Measurements from ENCODE around the gene GDPD5. TPM values are rescaled to one million over a fixed set of nuclear protein-coding genes. Genes with fewer than 3 reads are reported as not detected.

GDPD5 gene
- total and polyA plus RNA-seq, 2 donors (not counting 3 experiments of a cell fraction or from before 2014, with no cell fraction given): 60.2 to 79.2 TPM

DNA sequence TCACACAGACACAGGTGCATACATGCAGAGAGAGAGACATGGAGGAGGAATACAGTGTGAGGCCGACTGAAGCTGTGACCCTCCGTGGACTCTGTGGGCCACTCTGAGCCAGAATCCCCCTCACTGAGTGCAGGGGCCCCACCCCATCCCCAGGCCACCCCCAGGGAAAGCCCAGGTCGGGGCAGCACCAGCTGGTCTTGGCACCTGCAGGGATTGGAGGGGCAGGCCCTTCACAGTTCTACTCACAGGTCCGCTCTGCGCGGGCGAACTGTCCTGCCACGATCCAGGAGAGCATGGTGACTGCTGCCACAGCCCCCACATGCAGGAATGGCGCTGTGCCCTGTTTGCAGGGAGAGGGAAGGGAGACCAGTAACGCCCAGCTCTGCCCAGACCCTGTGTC, 76.5 kb downstream of the GDPD5 start:
- CTCF ChIA-PET: no interaction called here
- H4K20me1 ChIP-seq (replicated peaks; ENCODE audit: control insufficient read depth, extremely low read depth, insufficient read depth, low read length): no peaks in the 10 kb centered on the region

More for the DNA sequence above, 76.5 kb downstream of the GDPD5 start:
- no peaks in the 10 kb centered on the region for H3K9me1 ChIP-seq (replicated peaks; ENCODE audit: control insufficient read depth, extremely low read depth, insufficient read depth, low read length)
- DNase-seq (ENCODE audit: low read depth, low spot score): no peak
- intact Hi-C loops (cut with micrococcal nuclease): no loop called here
- H3K4me1 ChIP-seq (ENCODE audit: control insufficient read depth, extremely low read depth, insufficient read depth, low read length): no peaks in the 10 kb centered on the region
- TF ChIP-seq GATA2 (IDR thresholded peaks at IDR 0.05; ENCODE audit: insufficient read depth, insufficient read length, low read depth, low read length) (no peak), POLR2AphosphoS5 (IDR thresholded peaks at IDR 0.05; ENCODE audit: insufficient read depth, low read depth, low read length) (no peak), JUN (IDR thresholded peaks at IDR 0.05; ENCODE audit: borderline replicate concordance, insufficient read depth, insufficient read length, low read depth) (no peak), EZH2 (IDR thresholded peaks at IDR 0.05; ENCODE audit: borderline replicate concordance, low read depth, low read length, severe bottlenecking) (no peak), FOS (IDR thresholded peaks at IDR 0.05; ENCODE audit: borderline replicate concordance, insufficient read depth, low read length) (no peak), POLR2A (IDR thresholded peaks at IDR 0.05; ENCODE audit: low read depth, low read length) (no peak), MYC (IDR thresholded peaks at IDR 0.05; ENCODE audit: low read depth, low read length) (no peak)
- TF ChIP-seq, protein P1, sequence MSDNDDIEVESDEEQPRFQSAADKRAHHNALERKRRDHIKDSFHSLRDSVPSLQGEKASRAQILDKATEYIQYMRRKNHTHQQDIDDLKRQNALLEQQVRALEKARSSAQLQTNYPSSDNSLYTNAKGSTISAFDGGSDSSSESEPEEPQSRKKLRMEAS (IDR thresholded peaks at IDR 0.05; ENCODE audit: insufficient read depth, insufficient read length): no peak
- TF ChIP-seq, protein P2, sequence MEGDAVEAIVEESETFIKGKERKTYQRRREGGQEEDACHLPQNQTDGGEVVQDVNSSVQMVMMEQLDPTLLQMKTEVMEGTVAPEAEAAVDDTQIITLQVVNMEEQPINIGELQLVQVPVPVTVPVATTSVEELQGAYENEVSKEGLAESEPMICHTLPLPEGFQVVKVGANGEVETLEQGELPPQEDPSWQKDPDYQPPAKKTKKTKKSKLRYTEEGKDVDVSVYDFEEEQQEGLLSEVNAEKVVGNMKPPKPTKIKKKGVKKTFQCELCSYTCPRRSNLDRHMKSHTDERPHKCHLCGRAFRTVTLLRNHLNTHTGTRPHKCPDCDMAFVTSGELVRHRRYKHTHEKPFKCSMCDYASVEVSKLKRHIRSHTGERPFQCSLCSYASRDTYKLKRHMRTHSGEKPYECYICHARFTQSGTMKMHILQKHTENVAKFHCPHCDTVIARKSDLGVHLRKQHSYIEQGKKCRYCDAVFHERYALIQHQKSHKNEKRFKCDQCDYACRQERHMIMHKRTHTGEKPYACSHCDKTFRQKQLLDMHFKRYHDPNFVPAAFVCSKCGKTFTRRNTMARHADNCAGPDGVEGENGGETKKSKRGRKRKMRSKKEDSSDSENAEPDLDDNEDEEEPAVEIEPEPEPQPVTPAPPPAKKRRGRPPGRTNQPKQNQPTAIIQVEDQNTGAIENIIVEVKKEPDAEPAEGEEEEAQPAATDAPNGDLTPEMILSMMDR (IDR thresholded peaks at IDR 0.05; ENCODE audit: extremely low read depth in 1 of 2, insufficient read depth in 1 of 2, low read depth in 1 of 2, low read length in 2 of 2): no peak
- no TSS peak for BruUV-seq (replicated peaks)
- H3K9me3 ChIP-seq (replicated peaks; ENCODE audit: control insufficient read depth, insufficient read depth, low read length): no peaks in the 10 kb centered on the region
- no peak overlapping the region for H3K4me3 ChIP-seq (replicated peaks in 1 of 3; ENCODE audit: insufficient read depth in 1 of 3, low read depth in 1 of 3, low read length in 3 of 3)
- POLR2A ChIA-PET: no interaction called here
- no peaks in the 10 kb centered on the region for H3K27me3 ChIP-seq (ENCODE audit: control insufficient read depth in 2 of 2, insufficient read depth in 2 of 2, low read length in 2 of 2)
- no peaks in the 10 kb centered on the region for H3K79me2 ChIP-seq (ENCODE audit: control insufficient read depth, insufficient read depth, low read length)
- no peak overlapping the region for H3K27ac ChIP-seq (ENCODE audit: insufficient read depth, low read depth, low read length)
- dilution Hi-C loops (cut with MboI; ENCODE audit: extremely low pct_ligation_motif_present, low sequenced_read_pairs): loop anchor here (10.0 kb wide), 1 partner anchor 86 kb away; no protein-coding TSS in a partner anchor
- FAIRE-seq: no peak
- no peak overlapping the region for H2AFZ ChIP-seq (ENCODE audit: low read depth, low read length)
- H3K36me3 ChIP-seq (ENCODE audit: control insufficient read depth in 2 of 2, extremely low read depth in 1 of 2, insufficient read depth in 2 of 2, low read length in 2 of 2): peaks cover 0 to 18% of the 10 kb centered on the region in 2 experiments
- H3K9ac ChIP-seq (replicated peaks; ENCODE audit: extremely low read depth, insufficient read depth, low read length): no peak overlapping the region
- H3K4me2 ChIP-seq (ENCODE audit: insufficient read depth, low read length): no peak overlapping the region

Measured in endothelial cell of umbilical vein (primary cell).